Thoracic aorta endothelial cell (primary cell): Measurements from ENCODE around the gene LRRC45. TPM values are rescaled to one million over a fixed set of nuclear protein-coding genes. Genes with fewer than 3 reads are reported as not detected.

Source experiments
- total RNA-seq: library from RNA; depleted of rRNA; stranded (reverse); fragments of >200 nt; gene quantifications from 2 replicates; pipeline ENCODE4 v1.2.3, GENCODE V29; 2012

LRRC45 gene
- total RNA-seq = 17.4 and 20.7 TPM in 2 replicates

GRCh38 chr17:82022981-82023446 lies at the start of gene LRRC45:
Gene LRRC45, plus strand, starts transcription at chr17:82023305. Its CDS starts 339 bp downstream, at chr17:82023644.

GRCh38 chr17:81977211-81977808 lies 45.8 kb upstream of the LRRC45 start, which contains the start of gene ASPSCR1:
Gene ASPSCR1, plus strand, starts transcription at chr17:81977629. Its CDS starts 18 bp downstream, at chr17:81977647.

GRCh38 chr17:82022310-82022980 lies 660 bp upstream of the LRRC45 start, which contains the start of gene CENPX:
Gene CENPX, minus strand, starts transcription at chr17:82022878. Its CDS starts 17 bp downstream, at chr17:82022861.

GRCh38 chr17:82031303-82031884 lies 8.3 kb downstream of the LRRC45 start, which contains the start of gene RAC3:
Gene RAC3, plus strand, starts transcription at chr17:82031678. Its CDS starts 84 bp downstream, at chr17:82031762.

GRCh38 chr17:82037092-82037888 lies 14.2 kb downstream of the LRRC45 start, which contains the start of gene DCXR:
Gene DCXR, minus strand, starts transcription at chr17:82037697. Its CDS starts 15 bp downstream, at chr17:82037682.

GRCh38 chr17:82051776-82052637 lies 28.9 kb downstream of the LRRC45 start, which contains the start of the genes GPS1 and RFNG:
Gene GPS1, plus strand, starts transcription at chr17:82051898. Its CDS starts 34 bp downstream, at chr17:82051932.
Gene RFNG, minus strand, starts transcription at chr17:82051811. Its CDS starts 45 bp downstream, at chr17:82051766.

GRCh38 chr17:82065638-82066303 lies 42.7 kb downstream of the LRRC45 start, which contains the start of gene DUS1L:
Gene DUS1L, minus strand, starts transcription at chr17:82065804. Its CDS starts 745 bp downstream, at chr17:82065059.

Other genes with a start within 250 kb of the LRRC45 start
- gene GCGR, start 219.2 kb upstream of the LRRC45 start, total RNA-seq = not detected in 2 replicates
- gene MCRIP1, start 190.0 kb upstream of the LRRC45 start, total RNA-seq = 57.1 and 68.8 TPM in 2 replicates
- not detected in 2 replicates for gene PPP1R27, start 188.3 kb upstream of the LRRC45 start, total RNA-seq
- 824 and 903 TPM in 2 replicates for gene P4HB, start 162.8 kb upstream of the LRRC45 start, total RNA-seq
- gene ARHGDIA, start 152.0 kb upstream of the LRRC45 start, total RNA-seq = 229 and 236 TPM in 2 replicates
- gene ALYREF, start 131.7 kb upstream of the LRRC45 start, total RNA-seq = 176 and 187 TPM in 2 replicates
- gene ANAPC11, start 131.6 kb upstream of the LRRC45 start, total RNA-seq = 99.4 and 125 TPM in 2 replicates
- gene NPB, start 121.1 kb upstream of the LRRC45 start, total RNA-seq = 0.13 and 0.22 TPM in 2 replicates
- 30.1 and 51.0 TPM in 2 replicates for gene PCYT2, start 111.9 kb upstream of the LRRC45 start, total RNA-seq
- gene SIRT7, start 105.1 kb upstream of the LRRC45 start, total RNA-seq = 17.3 and 21.1 TPM in 2 replicates
- gene MAFG, start 95.6 kb upstream of the LRRC45 start, total RNA-seq = 20.7 and 22.2 TPM in 2 replicates
- 53.7 and 56.3 TPM in 2 replicates for gene PYCR1, start 86.0 kb upstream of the LRRC45 start, total RNA-seq
- not detected in 2 replicates for gene MYADML2, start 76.1 kb upstream of the LRRC45 start, total RNA-seq
- not detected in 2 replicates for gene NOTUM, start 62.1 kb upstream of the LRRC45 start, total RNA-seq
- 15.8 and 19.1 TPM in 2 replicates for gene ASPSCR1, start 45.7 kb upstream of the LRRC45 start, total RNA-seq
- gene CENPX, start 427 bp upstream of the LRRC45 start, total RNA-seq = 46.4 and 49.8 TPM in 2 replicates
- gene RAC3, start 8.4 kb downstream of the LRRC45 start, total RNA-seq = 21.4 and 23.1 TPM in 2 replicates
- 44.3 and 54.9 TPM in 2 replicates for gene DCXR, start 14.4 kb downstream of the LRRC45 start, total RNA-seq
- gene RFNG, start 28.5 kb downstream of the LRRC45 start, total RNA-seq = 22.6 and 23.7 TPM in 2 replicates
- gene GPS1, start 28.6 kb downstream of the LRRC45 start, total RNA-seq = 82.2 and 98.8 TPM in 2 replicates
- 59.5 and 62.2 TPM in 2 replicates for gene DUS1L, start 42.5 kb downstream of the LRRC45 start, total RNA-seq
- gene FASN, start 74.9 kb downstream of the LRRC45 start, total RNA-seq = 141 and 288 TPM in 2 replicates
- 16.2 and 18.8 TPM in 2 replicates for gene CCDC57, start 189.5 kb downstream of the LRRC45 start, total RNA-seq
- gene SLC16A3, start 205.7 kb downstream of the LRRC45 start, total RNA-seq = 87.4 and 113 TPM in 2 replicates